ENCODE measurements around the gene SURF4.
"Not testable (repeated sequence)": the region's sequence is repeated elsewhere in the genome, so short reads cannot be mapped to it uniquely, and the experiment has no call there.

The SURF4 gene

GRCh38 chr9:133396952-133397351 is 21.1 kb upstream of the SURF4 start:
- Histone ChIP-seq H3K27me3 (ENCODE audit: insufficient read depth, low read length) (no peaks in the 10 kb centered on the region), H3K36me3 (ENCODE audit: insufficient read depth, low read length) (no peaks in the 10 kb centered on the region), H3K4me3 (ENCODE audit: low read length) (no peak overlapping the region), H3K4me1 (ENCODE audit: insufficient read depth, low read length) (no peaks in the 10 kb centered on the region), H3K9ac (ENCODE audit: low read depth, low read length) (no peak overlapping the region), H3K27ac (ENCODE audit: low read depth, low read length) (no peak overlapping the region), H3K9me3 (ENCODE audit: insufficient read depth, low read depth, low read length) (no peaks in the 10 kb centered on the region)
- 42% methylated on average over 14 of the region's 14 CpGs for WGBS

- H3K27me3 ChIP-seq (ENCODE audit: insufficient read depth, low read length): no peaks in the 10 kb centered on the region
- H3K4me1 ChIP-seq (ENCODE audit: insufficient read depth, low read length): no peaks in the 10 kb centered on the region
- no peaks in the 10 kb centered on the region for H3K9me3 ChIP-seq (ENCODE audit: insufficient read depth, low read depth, low read length)
- 67% methylated on average over 8 of the region's 8 CpGs for WGBS
- no peak overlapping the region for H3K4me3 ChIP-seq (ENCODE audit: low read length)
- no peak overlapping the region for H3K9ac ChIP-seq (ENCODE audit: low read depth, low read length)
- H3K27ac ChIP-seq (ENCODE audit: low read depth, low read length): no peak overlapping the region
- no peaks in the 10 kb centered on the region for H3K36me3 ChIP-seq (ENCODE audit: insufficient read depth, low read length)
Observed at GRCh38 chr9:133394687-133395271, 18.9 kb upstream of the SURF4 start.

- Histone ChIP-seq H3K4me3 (ENCODE audit: low read length) (no peak overlapping the region), H3K27me3 (ENCODE audit: insufficient read depth, low read length) (no peaks in the 10 kb centered on the region), H3K36me3 (ENCODE audit: insufficient read depth, low read length) (no peaks in the 10 kb centered on the region), H3K9me3 (ENCODE audit: insufficient read depth, low read depth, low read length) (no peaks in the 10 kb centered on the region), H3K9ac (ENCODE audit: low read depth, low read length) (no peak overlapping the region), H3K4me1 (ENCODE audit: insufficient read depth, low read length) (no peaks in the 10 kb centered on the region), H3K27ac (ENCODE audit: low read depth, low read length) (no peak overlapping the region)
- 90% methylated on average over 3 of the region's 3 CpGs for WGBS
Observed at GRCh38 chr9:133393399-133393798, 17.5 kb upstream of the SURF4 start.

GRCh38 chr9:133392308-133392707 is 16.4 kb upstream of the SURF4 start:
- not testable (repeated sequence) for H3K9ac ChIP-seq (ENCODE audit: low read depth, low read length); H3K4me3 ChIP-seq (ENCODE audit: low read length); H3K4me1 ChIP-seq (ENCODE audit: insufficient read depth, low read length); H3K9me3 ChIP-seq (ENCODE audit: insufficient read depth, low read depth, low read length); H3K27ac ChIP-seq (ENCODE audit: low read depth, low read length); H3K27me3 ChIP-seq (ENCODE audit: insufficient read depth, low read length); H3K36me3 ChIP-seq (ENCODE audit: insufficient read depth, low read length)
- WGBS: 93% methylated on average over 3 of the region's 3 CpGs

GRCh38 chr9:133391449-133391848 is 15.6 kb upstream of the SURF4 start:
- not testable (repeated sequence) for H3K9ac ChIP-seq (ENCODE audit: low read depth, low read length); H3K36me3 ChIP-seq (ENCODE audit: insufficient read depth, low read length); H3K4me1 ChIP-seq (ENCODE audit: insufficient read depth, low read length); H3K4me3 ChIP-seq (ENCODE audit: low read length); H3K9me3 ChIP-seq (ENCODE audit: insufficient read depth, low read depth, low read length); H3K27ac ChIP-seq (ENCODE audit: low read depth, low read length); H3K27me3 ChIP-seq (ENCODE audit: insufficient read depth, low read length)
- 20% methylated on average over 1 of the region's 4 CpGs for WGBS

GRCh38 chr9:133390713-133391112 is 14.9 kb upstream of the SURF4 start:
- no peaks in the 10 kb centered on the region for H3K27me3 ChIP-seq (ENCODE audit: insufficient read depth, low read length)
- no peak overlapping the region for H3K4me3 ChIP-seq (ENCODE audit: low read length)
- H3K9me3 ChIP-seq (ENCODE audit: insufficient read depth, low read depth, low read length): no peaks in the 10 kb centered on the region
- no peaks in the 10 kb centered on the region for H3K4me1 ChIP-seq (ENCODE audit: insufficient read depth, low read length)
- no peak overlapping the region for H3K9ac ChIP-seq (ENCODE audit: low read depth, low read length)
- no peaks in the 10 kb centered on the region for H3K36me3 ChIP-seq (ENCODE audit: insufficient read depth, low read length)
- 85% methylated on average over 7 of the region's 7 CpGs for WGBS
- H3K27ac ChIP-seq (ENCODE audit: low read depth, low read length): no peak overlapping the region

GRCh38 chr9:133389562-133389961 is 13.7 kb upstream of the SURF4 start:
- H3K36me3 ChIP-seq (ENCODE audit: insufficient read depth, low read length): no peaks in the 10 kb centered on the region
- WGBS: 88% methylated on average over 13 of the region's 13 CpGs
- no peak overlapping the region for H3K4me3 ChIP-seq (ENCODE audit: low read length)
- H3K9ac ChIP-seq (ENCODE audit: low read depth, low read length): no peak overlapping the region
- no peak overlapping the region for H3K27ac ChIP-seq (ENCODE audit: low read depth, low read length)
- no peaks in the 10 kb centered on the region for H3K4me1 ChIP-seq (ENCODE audit: insufficient read depth, low read length)
- no peaks in the 10 kb centered on the region for H3K27me3 ChIP-seq (ENCODE audit: insufficient read depth, low read length)
- no peaks in the 10 kb centered on the region for H3K9me3 ChIP-seq (ENCODE audit: insufficient read depth, low read depth, low read length)

- no peaks in the 10 kb centered on the region for H3K27me3 ChIP-seq (ENCODE audit: insufficient read depth, low read length)
- H3K27ac ChIP-seq (ENCODE audit: low read depth, low read length): no peak overlapping the region
- H3K4me1 ChIP-seq (ENCODE audit: insufficient read depth, low read length): no peaks in the 10 kb centered on the region
- H3K9me3 ChIP-seq (ENCODE audit: insufficient read depth, low read depth, low read length): no peaks in the 10 kb centered on the region
- no peak overlapping the region for H3K4me3 ChIP-seq (ENCODE audit: low read length)
- H3K36me3 ChIP-seq (ENCODE audit: insufficient read depth, low read length): no peaks in the 10 kb centered on the region
- 92% methylated on average over 12 of the region's 12 CpGs for WGBS
- H3K9ac ChIP-seq (ENCODE audit: low read depth, low read length): no peak overlapping the region
Observed at GRCh38 chr9:133389025-133389557, 13.2 kb upstream of the SURF4 start.

- Histone ChIP-seq H3K9ac (ENCODE audit: low read depth, low read length) (no peak overlapping the region), H3K27ac (ENCODE audit: low read depth, low read length) (no peak overlapping the region), H3K36me3 (ENCODE audit: insufficient read depth, low read length) (no peaks in the 10 kb centered on the region), H3K4me3 (ENCODE audit: low read length) (no peak overlapping the region), H3K27me3 (ENCODE audit: insufficient read depth, low read length) (no peaks in the 10 kb centered on the region), H3K4me1 (ENCODE audit: insufficient read depth, low read length) (no peaks in the 10 kb centered on the region), H3K9me3 (ENCODE audit: insufficient read depth, low read depth, low read length) (no peaks in the 10 kb centered on the region)
- WGBS: 89% methylated on average over 9 of the region's 9 CpGs
Observed at GRCh38 chr9:133387680-133388079, 11.8 kb upstream of the SURF4 start.

GRCh38 chr9:133386338-133386737 is 10.5 kb upstream of the SURF4 start:
- H3K4me1 ChIP-seq (ENCODE audit: insufficient read depth, low read length): no peaks in the 10 kb centered on the region
- no peaks in the 10 kb centered on the region for H3K27me3 ChIP-seq (ENCODE audit: insufficient read depth, low read length)
- H3K9ac ChIP-seq (ENCODE audit: low read depth, low read length): no peak overlapping the region
- H3K9me3 ChIP-seq (ENCODE audit: insufficient read depth, low read depth, low read length): no peaks in the 10 kb centered on the region
- H3K27ac ChIP-seq (ENCODE audit: low read depth, low read length): no peak overlapping the region
- no peaks in the 10 kb centered on the region for H3K36me3 ChIP-seq (ENCODE audit: insufficient read depth, low read length)
- WGBS: 95% methylated on average over 13 of the region's 13 CpGs
- no peak overlapping the region for H3K4me3 ChIP-seq (ENCODE audit: low read length)

GRCh38 chr9:133385452-133385851 is 9.6 kb upstream of the SURF4 start:
- Histone ChIP-seq H3K4me3 (ENCODE audit: low read length) (no peak overlapping the region), H3K4me1 (ENCODE audit: insufficient read depth, low read length) (no peaks in the 10 kb centered on the region), H3K27ac (ENCODE audit: low read depth, low read length) (no peak overlapping the region), H3K9ac (ENCODE audit: low read depth, low read length) (no peak overlapping the region), H3K27me3 (ENCODE audit: insufficient read depth, low read length) (no peaks in the 10 kb centered on the region), H3K36me3 (ENCODE audit: insufficient read depth, low read length) (no peaks in the 10 kb centered on the region), H3K9me3 (ENCODE audit: insufficient read depth, low read depth, low read length) (no peaks in the 10 kb centered on the region)
- 90% methylated on average over 14 of the region's 14 CpGs for WGBS

- Histone ChIP-seq H3K9me3 (ENCODE audit: insufficient read depth, low read depth, low read length) (no peaks in the 10 kb centered on the region), H3K27ac (ENCODE audit: low read depth, low read length) (no peak overlapping the region), H3K4me3 (ENCODE audit: low read length) (no peak overlapping the region), H3K27me3 (ENCODE audit: insufficient read depth, low read length) (no peaks in the 10 kb centered on the region), H3K4me1 (ENCODE audit: insufficient read depth, low read length) (no peaks in the 10 kb centered on the region), H3K9ac (ENCODE audit: low read depth, low read length) (no peak overlapping the region), H3K36me3 (ENCODE audit: insufficient read depth, low read length) (no peaks in the 10 kb centered on the region)
- 94% methylated on average over 17 of the region's 17 CpGs for WGBS
Observed at GRCh38 chr9:133384736-133385321, 9.0 kb upstream of the SURF4 start.

All from HUES64 (cell line).